OCI-LY1 (cell line): ENCODE measurements around the gene SUGCT.

Experiments used
- EZH2 ChIP-seq: fragments of 200-600 bp; sonication (generic), shearing (Covaris generic); IDR thresholded peaks from 2 replicates; pipeline ENCODE4 v1.8.0; 2017; ENCODE audit warnings: borderline replicate concordance, mixed run types, mild to moderate bottlenecking, antibody characterized with exemption, low read length, moderate library complexity, mixed read lengths
- TF ChIP-seq, protein P1 (sequence below): fragments of 200-600 bp; sonication (generic), shearing (Covaris generic); IDR thresholded peaks from 2 replicates; pipeline ENCODE4 v1.5.1; 2017; ENCODE audit warnings: mild to moderate bottlenecking, antibody characterized with exemption, low read length, moderate library complexity, mixed read lengths

- TF ChIP-seq, protein P1, sequence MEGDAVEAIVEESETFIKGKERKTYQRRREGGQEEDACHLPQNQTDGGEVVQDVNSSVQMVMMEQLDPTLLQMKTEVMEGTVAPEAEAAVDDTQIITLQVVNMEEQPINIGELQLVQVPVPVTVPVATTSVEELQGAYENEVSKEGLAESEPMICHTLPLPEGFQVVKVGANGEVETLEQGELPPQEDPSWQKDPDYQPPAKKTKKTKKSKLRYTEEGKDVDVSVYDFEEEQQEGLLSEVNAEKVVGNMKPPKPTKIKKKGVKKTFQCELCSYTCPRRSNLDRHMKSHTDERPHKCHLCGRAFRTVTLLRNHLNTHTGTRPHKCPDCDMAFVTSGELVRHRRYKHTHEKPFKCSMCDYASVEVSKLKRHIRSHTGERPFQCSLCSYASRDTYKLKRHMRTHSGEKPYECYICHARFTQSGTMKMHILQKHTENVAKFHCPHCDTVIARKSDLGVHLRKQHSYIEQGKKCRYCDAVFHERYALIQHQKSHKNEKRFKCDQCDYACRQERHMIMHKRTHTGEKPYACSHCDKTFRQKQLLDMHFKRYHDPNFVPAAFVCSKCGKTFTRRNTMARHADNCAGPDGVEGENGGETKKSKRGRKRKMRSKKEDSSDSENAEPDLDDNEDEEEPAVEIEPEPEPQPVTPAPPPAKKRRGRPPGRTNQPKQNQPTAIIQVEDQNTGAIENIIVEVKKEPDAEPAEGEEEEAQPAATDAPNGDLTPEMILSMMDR = no peak
- no peak for TF ChIP-seq EZH2
Observed at GRCh38 chr7:40194745-40195144, 59.9 kb downstream of the SUGCT start.
